Spleen (tissue), 11 donors: Measurements from ENCODE around the gene GBP2. TPM values are rescaled to one million over a fixed set of nuclear protein-coding genes. Genes with fewer than 3 reads are reported as not detected.
"Not testable (repeated sequence)": the region's sequence is repeated elsewhere in the genome, so short reads cannot be mapped to it uniquely, and the experiment has no call there.

Experiments
- DNase-seq: peaks from one replicate; pipeline ENCODE4 v3.0.0-alpha.2; 2020
- H3K27ac ChIP-seq, 8 donors: fragments of 200-600 bp; sonication (generic) in 7 of 8; 1 replicate in 4 of 8; 2 replicates in 4 of 8; pipeline versions ENCODE4 v1.5.0 to v1.8.0; 2016 to 2021; ENCODE audit warnings: inconsistent platforms in 4 of 8, mild to moderate bottlenecking in 4 of 8, moderate library complexity in 1 of 8
- H3K27me3 ChIP-seq, 7 donors: fragments of 200-600 bp; sonication (generic) in 6 of 7; replicated peaks in 1 of 7; 1 replicate in 4 of 7; 2 replicates in 3 of 7; pipeline versions ENCODE4 v1.5.0 to v1.8.0; 2016 to 2021; ENCODE audit warnings: inconsistent platforms in 3 of 7, mild to moderate bottlenecking in 1 of 7
- H3K36me3 ChIP-seq, 6 donors: fragments of 200-600 bp; sonication (generic) in 5 of 6; 1 replicate in 4 of 6; 2 replicates in 2 of 6; pipeline versions ENCODE4 v1.5.0 to v1.8.0; 2016 to 2021; ENCODE audit warnings: inconsistent platforms in 2 of 6
- H3K4me1 ChIP-seq, 6 donors: fragments of 200-600 bp; sonication (generic) in 5 of 6; 1 replicate in 3 of 6; 2 replicates in 3 of 6; pipeline versions ENCODE4 v1.5.0 to v1.8.0; 2016 to 2021; ENCODE audit warnings: inconsistent platforms in 3 of 6
- H3K4me3 ChIP-seq, 8 donors: fragments of 200-600 bp; sonication (generic) in 7 of 8; 1 replicate in 4 of 8; 2 replicates in 4 of 8; pipeline versions ENCODE4 v1.5.0 to v1.8.0; 2016 to 2021; ENCODE audit warnings: inconsistent platforms in 4 of 8, mild to moderate bottlenecking in 4 of 8, moderate library complexity in 2 of 8
- H3K9me3 ChIP-seq, 8 donors: fragments of 200-600 bp; sonication (generic) in 7 of 8; 1 replicate in 4 of 8; 2 replicates in 4 of 8; pipeline versions ENCODE4 v1.5.0 to v1.8.0; 2016 to 2021; ENCODE audit warnings: inconsistent platforms in 4 of 8
- CTCF ChIP-seq, 11 experiments: fragments of 200-600 bp in 7 of 11; fragments of 450-650 bp in 4 of 11; sonication (generic) in 4 of 11; IDR thresholded peaks in 8 of 11; conservative IDR thresholded peaks in 3 of 11; 1 replicate in 7 of 11; 2 replicates in 4 of 11; pipeline versions ENCODE4 v1.4.0 to v1.8.0; 2016 to 2021; ENCODE audit warnings: antibody characterized with exemption in 11 of 11, inconsistent platforms in 4 of 11, mild to moderate bottlenecking in 1 of 11
- POLR2A ChIP-seq, 3 donors: fragments of 450-650 bp; IDR thresholded peaks; one replicate each; pipeline ENCODE4 v1.5.1; 2017; ENCODE audit warnings: antibody characterized with exemption in 3 of 3, mild to moderate bottlenecking in 1 of 3
- POLR2AphosphoS5 ChIP-seq, 3 donors: sonication (generic); formaldehyde crosslinking; IDR thresholded peaks; one replicate each; pipeline ENCODE4 v1.5.1; 2017; ENCODE audit warnings: antibody characterized with exemption in 3 of 3
- WGBS, 5 donors: extraction: QIAGEN DNeasy Blood & Tissue Kit in 3 of 5; methylation state at CpG; one replicate each; pipeline versions ENCODE4 v1.1.5 to v1.1.7; 2013 to 2018; 5-methylcytosine and 5-hydroxymethylcytosine counted together
- intact Hi-C: fragments of 100-400 bp; cut with DNase I; formaldehyde crosslinking; loops from one replicate; pipeline ENCODE4 v1.15.0; 2023; ENCODE audit warnings: low total_unique reads
- polyA plus RNA-seq, 3 donors: library from polyadenylated mRNA; stranded (reverse); fragments of 200-250 nt; gene quantifications; one replicate each; pipeline ENCODE4 v1.2.1, GENCODE V29; 2013
- total RNA-seq, 7 donors: library from RNA; depleted of rRNA in 3 of 7; stranded (reverse); fragments of >200 nt in 3 of 7; fragmentation: NEBNext Ultra II Directional in 4 of 7; extraction: Animal tissue kit (Norgen Biotek cat#: 25700) in 4 of 7; gene quantifications; one replicate each; pipeline versions ENCODE4 v1.1.0 to v1.2.1, GENCODE V29; 2016 to 2021
- donor health status: healthy with polysubstance abuse.
- donor health status: DM: no; HTN: no; CAD: no; lungs with moderate emphysema.
- donor health status: DM: no; HTN: no; CAD: no.
- donor health status: Bipolar disorder and iron deficiency.
- donor health status: healthy.
- donor health status: DM: no; HTN: no; CAD: no.
- donor health status: DM: yes; HTN: yes; CAD: no.

Gene GBP2
- total and polyA plus RNA-seq, 10 donors = 62.1 to 109 (median 79.6) TPM

GRCh38 chr1:89088572-89088971 lies 37.3 kb downstream of the GBP2 start:
- no peaks in the 10 kb centered on the region for H3K4me1 ChIP-seq
- H3K27me3 ChIP-seq = no peaks in the 10 kb centered on the region
- H3K9me3 ChIP-seq = no peaks in the 10 kb centered on the region
- WGBS, 5 donors = 71 to 93% (median 84%) methylated on average over 10 of the region's 10 CpGs
- DNase-seq = no peak
- no peak overlapping the region for H3K4me3 ChIP-seq
- intact Hi-C loops = no loop called here
- H3K36me3 ChIP-seq = no peaks in the 10 kb centered on the region
- TF ChIP-seq CTCF (IDR thresholded peaks at IDR 0.05 in 8 of 11, conservative IDR thresholded peaks at IDR 0.05 in 3 of 11) (no peak), POLR2A (IDR thresholded peaks at IDR 0.05) (no peak), POLR2AphosphoS5 (IDR thresholded peaks at IDR 0.05) (no peak)
- no peak overlapping the region for H3K27ac ChIP-seq

GRCh38 chr1:89087241-89087640 lies 38.7 kb downstream of the GBP2 start:
- no peak for DNase-seq
- H3K4me3 ChIP-seq = no peak overlapping the region
- no peak overlapping the region for H3K27ac ChIP-seq
- H3K4me1 ChIP-seq = no peaks in the 10 kb centered on the region
- H3K27me3 ChIP-seq = no peaks in the 10 kb centered on the region
- TF ChIP-seq POLR2A (IDR thresholded peaks at IDR 0.05) (no peak), CTCF (IDR thresholded peaks at IDR 0.05 in 8 of 11, conservative IDR thresholded peaks at IDR 0.05 in 3 of 11) (no peak)
- WGBS, 5 donors = 78 to 89% (median 89%) methylated on average over 8 of the region's 8 CpGs
- intact Hi-C loops = no loop called here
- H3K9me3 ChIP-seq = no peaks in the 10 kb centered on the region
- H3K36me3 ChIP-seq = no peaks in the 10 kb centered on the region

- peak in 7 of 11 experiments; percentile 43 to 76 (median 69) for TF ChIP-seq CTCF (IDR thresholded peaks at IDR 0.05 in 8 of 11, conservative IDR thresholded peaks at IDR 0.05 in 3 of 11)
- no peak for TF ChIP-seq POLR2AphosphoS5 (IDR thresholded peaks at IDR 0.05)
- TF ChIP-seq POLR2A (IDR thresholded peaks at IDR 0.05) = no peak
- Histone ChIP-seq H3K36me3 (no peaks in the 10 kb centered on the region), H3K9me3 (peaks cover 0 to 2% (median 0%) of the 10 kb centered on the region in 8 donors), H3K27ac (no peak overlapping the region), H3K4me3 (no peak overlapping the region), H3K27me3 (no peaks in the 10 kb centered on the region), H3K4me1 (peaks cover 0 to 10% (median 6%) of the 10 kb centered on the region in 6 donors)
- no peak for DNase-seq
- intact Hi-C loops = no loop called here
Measured at GRCh38 chr1:89085781-89086180, 40.1 kb downstream of the GBP2 start.

GRCh38 chr1:89081005-89081404 lies 44.9 kb downstream of the GBP2 start:
- no peak overlapping the region for H3K4me3 ChIP-seq
- H3K4me1 ChIP-seq = peaks cover 0 to 14% (median 6%) of the 10 kb centered on the region in 6 donors
- TF ChIP-seq POLR2AphosphoS5 (IDR thresholded peaks at IDR 0.05) = no peak
- no peak for TF ChIP-seq POLR2A (IDR thresholded peaks at IDR 0.05)
- no peak for TF ChIP-seq CTCF (IDR thresholded peaks at IDR 0.05 in 8 of 11, conservative IDR thresholded peaks at IDR 0.05 in 3 of 11)
- intact Hi-C loops = no loop called here
- H3K9me3 ChIP-seq = peaks cover 0 to 24% (median 18%) of the 10 kb centered on the region in 8 donors
- H3K27me3 ChIP-seq = no peaks in the 10 kb centered on the region
- no peak for DNase-seq
- WGBS, 5 donors = 36 to 51% (median 46%) methylated on average over 3 of the region's 3 CpGs
- H3K27ac ChIP-seq = peak overlapping the region; percentile 2 to 76 (median 56)
- H3K36me3 ChIP-seq = no peaks in the 10 kb centered on the region

GRCh38 chr1:89080068-89080467 lies 45.8 kb downstream of the GBP2 start:
- H3K27me3 ChIP-seq, DNase-seq, H3K4me3 ChIP-seq, H3K36me3 ChIP-seq, intact Hi-C loops: not testable (repeated sequence)
- H3K27ac ChIP-seq = peak overlapping the region in 3 of 8 donors; percentile 53 to 76 (median 68)
- WGBS, 5 donors = 87 to 96% (median 93%) methylated on average over 7 of the region's 7 CpGs
- peaks cover 0 to 24% (median 19%) of the 10 kb centered on the region in 8 donors for H3K9me3 ChIP-seq
- peaks cover 0 to 14% (median 6%) of the 10 kb centered on the region in 6 donors for H3K4me1 ChIP-seq

GRCh38 chr1:89072466-89073065 lies 53.3 kb downstream of the GBP2 start:
- H3K36me3 ChIP-seq, intact Hi-C loops: not testable (repeated sequence)
- peaks cover 0 to 29% (median 17%) of the 10 kb centered on the region in 6 donors for H3K4me1 ChIP-seq

More at GRCh38 chr1:89072466-89073065, 53.3 kb downstream of the GBP2 start:
- H3K9me3 ChIP-seq = peaks cover 0 to 20% (median 15%) of the 10 kb centered on the region in 8 donors
- not testable (repeated sequence) for H3K27me3 ChIP-seq, H3K27ac ChIP-seq, DNase-seq, H3K4me3 ChIP-seq
- 76 to 84% (median 83%) methylated on average over 8 of the region's 8 CpGs for WGBS, 5 donors
